GM20431 (cell line): Measurements from ENCODE around the gene WWTR1.

ENCODE experiments used
- in situ Hi-C: fragments of 300-500 bp; cut with MseI, MboI; formaldehyde crosslinking; loops from one replicate; pipeline ENCODE4 v1.15.0; 2020; ENCODE audit warnings: low sequenced_read_pairs; ENCODE audit not compliant: unreplicated experiment

WWTR1 gene

DNA sequence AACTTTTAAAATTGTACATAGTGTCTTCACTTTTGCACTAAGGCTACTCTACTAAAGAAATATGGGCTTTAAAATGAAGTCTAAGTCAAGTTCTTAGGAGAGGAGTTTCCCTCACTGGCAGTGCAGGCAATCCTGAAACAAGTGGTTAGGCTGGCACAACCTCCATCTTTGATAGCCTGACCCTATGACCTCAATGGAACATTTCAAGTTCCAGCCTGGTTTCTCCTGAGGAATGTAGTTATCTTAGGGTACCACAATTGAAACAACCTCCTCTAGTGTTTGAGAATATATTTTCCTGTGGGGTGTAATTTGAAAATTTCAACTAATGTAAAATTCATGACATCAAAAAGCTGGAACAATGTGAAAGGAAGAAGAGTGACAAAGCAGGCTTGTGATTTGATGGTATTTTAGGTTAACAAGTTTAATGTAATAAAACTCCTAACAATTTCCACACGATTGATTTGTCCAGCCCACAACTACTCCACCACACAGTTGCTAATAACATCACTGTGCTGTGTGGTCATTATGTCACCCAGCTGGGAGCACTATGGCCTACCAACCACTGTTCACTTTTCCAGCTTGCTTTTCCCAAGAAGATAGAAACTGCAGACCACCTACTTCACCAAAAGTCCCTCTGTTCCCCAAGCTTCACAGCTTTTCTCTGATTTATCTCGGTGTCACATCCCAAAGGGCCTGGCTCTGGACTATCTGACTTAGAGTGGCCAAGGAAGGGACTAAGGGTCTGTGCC is 1.8 kb downstream of the WWTR1 start:
- in situ Hi-C loops, result no loop called here

GRCh38 chr3:149654188-149654601 is 3.6 kb downstream of the WWTR1 start:
- in situ Hi-C loops, result no loop called here

DNA sequence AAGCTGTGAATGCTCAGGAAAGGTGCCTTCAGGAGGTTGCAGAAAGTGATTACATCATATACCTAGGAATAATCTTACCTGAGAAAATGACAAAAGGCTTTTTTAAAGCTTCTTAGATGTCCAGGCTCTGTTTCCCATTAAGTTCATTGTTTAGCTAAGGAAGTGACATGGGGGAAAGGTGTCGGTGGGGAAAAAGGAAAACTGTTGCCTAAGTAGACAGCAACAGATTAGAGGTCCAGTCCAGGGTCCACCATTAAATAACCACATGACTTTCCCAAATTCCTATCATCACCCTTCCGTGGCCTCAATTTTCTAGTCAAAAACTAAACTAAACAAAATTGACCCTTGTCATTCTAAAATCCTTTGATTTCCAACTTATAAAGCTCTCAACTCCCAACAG is 4.3 kb downstream of the WWTR1 start:
- in situ Hi-C loops, result no loop called here

- in situ Hi-C loops, result no loop called here
These were observed 4.7 kb downstream of the WWTR1 start for GRCh38 chr3:149653136-149653535.

GRCh38 chr3:149650828-149651227 is 7.0 kb downstream of the WWTR1 start:
- in situ Hi-C loops, result no loop called here

DNA sequence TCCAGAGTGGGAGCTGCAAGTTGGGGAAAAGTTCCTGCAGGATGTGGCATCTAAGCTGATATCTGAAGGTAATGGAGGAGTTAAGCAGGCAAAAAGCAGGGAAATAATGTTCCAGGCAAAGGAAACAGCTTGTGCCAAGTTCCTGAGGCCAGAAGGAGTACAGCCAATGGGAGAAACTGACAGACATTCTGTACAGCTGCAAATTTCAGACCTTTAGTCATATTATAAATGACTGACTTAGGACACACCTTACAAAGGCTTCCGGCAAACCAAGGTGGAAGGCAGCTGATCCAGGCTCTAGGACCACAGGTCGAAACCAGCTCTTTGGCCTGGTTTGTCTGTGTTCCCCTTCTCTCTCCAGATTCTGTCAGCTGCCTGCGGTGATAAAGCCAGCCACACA is 9.3 kb downstream of the WWTR1 start:
- in situ Hi-C loops, result no loop called here

GRCh38 chr3:149647812-149648211 is 10.0 kb downstream of the WWTR1 start:
- in situ Hi-C loops, result no loop called here

DNA sequence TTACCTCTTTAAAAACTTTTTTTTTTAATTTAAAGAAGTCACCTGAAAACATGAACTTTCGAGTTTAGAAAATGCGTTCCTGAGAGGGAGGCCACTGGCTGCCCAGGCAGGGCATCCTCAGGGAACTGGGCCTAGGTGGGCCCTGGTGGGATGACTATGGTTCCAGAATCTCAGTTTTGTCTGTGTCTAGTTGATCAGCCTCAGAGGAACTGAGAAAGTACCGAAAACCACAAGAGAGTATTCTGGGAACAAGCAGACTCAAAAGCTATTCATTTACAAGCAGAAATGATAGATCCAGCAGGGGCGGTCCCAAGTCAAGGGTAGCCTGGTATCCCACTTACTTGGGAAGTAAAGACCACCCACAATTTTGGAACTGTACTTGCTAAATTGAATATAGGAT is 10.5 kb downstream of the WWTR1 start:
- in situ Hi-C loops, result no loop called here

DNA sequence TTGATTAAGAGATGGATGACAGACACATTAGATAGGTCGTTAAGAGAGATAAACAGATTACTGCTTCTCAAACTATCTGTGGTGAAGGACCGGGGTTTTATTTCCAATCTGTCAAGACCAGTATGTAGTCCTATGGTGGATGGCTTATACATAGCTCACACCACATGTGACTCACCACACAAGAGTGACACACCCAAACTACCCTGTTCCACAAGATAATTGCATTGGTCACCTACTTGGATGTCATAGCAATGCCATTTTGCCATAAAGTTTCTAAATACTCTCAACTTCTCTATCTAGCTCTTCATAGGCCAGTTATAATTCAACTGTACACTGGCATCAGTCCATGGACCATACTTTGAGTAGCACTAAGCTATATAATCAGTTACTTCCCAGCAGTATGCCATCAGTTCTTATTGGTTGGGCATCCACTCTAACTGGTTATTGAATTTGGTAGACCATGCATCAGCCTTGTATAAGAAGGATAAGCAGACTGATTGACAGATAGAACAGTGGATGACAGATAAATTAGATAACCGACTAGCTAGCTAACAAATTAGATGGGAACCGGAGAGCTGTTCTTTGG is 11.6 kb downstream of the WWTR1 start:
- in situ Hi-C loops, result no loop called here

DNA sequence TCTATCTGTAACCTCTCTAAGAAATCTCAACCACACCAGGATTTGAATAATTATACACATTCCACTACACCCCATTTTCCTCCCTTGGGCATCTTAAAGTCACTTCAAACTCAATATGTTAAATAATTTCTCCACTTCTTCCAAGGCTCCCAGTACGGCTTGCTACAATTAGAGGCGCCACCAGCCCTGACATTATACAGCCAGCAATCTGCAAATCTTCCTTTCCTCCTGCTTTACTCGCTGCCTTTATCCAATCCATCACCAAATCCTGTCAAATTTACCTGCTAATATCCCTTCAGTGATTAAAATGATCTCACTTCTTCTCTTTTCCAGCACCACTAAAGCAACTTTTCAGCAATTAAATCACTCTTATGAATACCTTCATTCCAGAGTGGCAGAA is 13.9 kb downstream of the WWTR1 start:
- in situ Hi-C loops, result no loop called here

DNA sequence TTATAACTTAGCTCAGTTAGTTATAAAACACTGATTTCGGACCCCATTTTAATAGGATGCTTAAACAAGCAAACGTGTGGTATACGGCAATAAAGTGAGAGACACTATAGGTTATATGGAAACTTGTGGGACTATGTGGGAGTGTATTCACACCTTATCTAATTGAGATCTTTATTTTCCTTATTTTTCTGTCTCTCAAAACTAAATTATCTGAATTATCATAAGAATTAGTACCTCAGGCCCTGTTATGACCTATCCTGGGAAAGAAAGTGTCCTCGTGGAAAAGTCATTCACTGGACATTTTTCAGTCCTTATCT is 14.4 kb downstream of the WWTR1 start:
- in situ Hi-C loops, result no loop called here

DNA sequence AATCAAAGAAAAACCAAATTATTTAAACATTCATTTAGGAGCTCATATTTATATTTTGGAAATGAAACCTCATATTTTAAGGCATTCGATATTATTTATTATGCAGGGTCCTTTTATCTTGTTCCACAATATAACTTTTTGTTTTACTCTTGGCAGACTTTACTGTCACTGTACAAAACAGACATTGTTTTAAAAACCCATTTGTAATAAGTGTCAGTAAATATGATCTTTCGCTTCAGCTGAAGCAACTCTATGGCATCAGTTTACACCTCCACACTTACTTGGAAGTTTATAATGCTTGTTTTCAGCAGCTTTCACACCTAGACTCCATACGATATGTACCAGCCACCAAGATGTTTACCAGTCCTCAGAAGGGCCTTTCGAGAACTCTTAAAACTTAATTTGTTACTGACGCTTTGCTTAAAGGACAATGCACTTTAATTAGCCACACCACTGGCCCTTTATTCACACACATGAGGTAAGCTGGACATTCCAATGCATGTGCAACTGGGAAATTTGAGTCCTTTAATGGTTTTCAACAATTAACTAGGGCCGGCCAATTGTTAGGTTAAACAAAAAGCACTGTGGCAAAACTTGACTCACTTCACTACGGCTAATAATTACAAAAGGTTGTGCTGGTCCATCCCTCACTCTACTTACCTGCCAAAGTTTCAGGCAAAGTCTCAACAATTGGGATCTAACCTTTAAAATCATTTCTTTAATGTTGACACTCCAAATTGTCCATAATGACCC is 16.7 kb downstream of the WWTR1 start:
- in situ Hi-C loops, result no loop called here

- in situ Hi-C loops, result no loop called here
These were observed 18.7 kb downstream of the WWTR1 start for GRCh38 chr3:149639093-149639486.

- in situ Hi-C loops, result no loop called here
These were observed 19.4 kb downstream of the WWTR1 start for GRCh38 chr3:149638228-149639092.

- in situ Hi-C loops, result no loop called here
These were observed 22.4 kb downstream of the WWTR1 start for GRCh38 chr3:149635396-149635795.

- in situ Hi-C loops, result no loop called here
These were observed 23.3 kb downstream of the WWTR1 start for GRCh38 chr3:149634573-149634972.

DNA sequence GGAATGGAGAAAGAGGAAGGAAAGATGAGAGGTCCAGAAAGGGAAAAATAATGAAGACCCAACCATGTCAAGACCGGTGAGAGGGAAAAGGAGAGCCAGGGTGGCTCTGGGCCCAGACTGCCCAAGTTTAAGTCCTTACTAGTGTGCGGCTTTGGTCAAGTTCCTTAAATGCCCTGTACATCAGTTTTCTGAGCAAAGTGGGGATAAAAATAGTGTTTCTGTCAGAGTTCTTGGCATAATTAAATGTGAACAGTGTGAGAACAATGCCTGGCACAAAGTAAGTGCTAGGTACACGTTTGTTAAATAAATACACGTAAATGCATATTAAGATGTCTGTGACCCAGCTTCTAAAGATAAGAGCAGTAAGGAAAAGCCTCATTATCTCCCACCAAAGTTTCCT is 23.8 kb downstream of the WWTR1 start:
- in situ Hi-C loops, result no loop called here

DNA sequence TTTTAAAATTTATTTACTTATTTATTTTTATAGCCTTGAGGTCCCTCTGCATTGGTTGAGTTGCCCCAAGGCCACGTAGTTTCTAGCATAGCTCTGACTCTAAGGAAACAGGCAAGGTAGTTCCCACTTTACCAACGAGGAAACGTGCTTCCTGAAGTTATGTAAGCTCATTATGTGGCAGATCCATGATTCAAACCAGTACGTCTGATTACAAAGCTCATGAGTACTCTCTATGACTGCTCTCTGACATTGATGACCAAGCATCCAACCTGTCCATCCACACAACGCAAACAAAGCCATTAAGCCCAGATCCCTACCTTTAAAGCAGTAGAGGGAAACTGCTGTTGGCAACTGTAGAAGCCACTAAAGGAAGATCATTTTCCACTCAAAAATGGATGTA is 25.6 kb downstream of the WWTR1 start:
- in situ Hi-C loops, result no loop called here

- in situ Hi-C loops, result no loop called here
These were observed 27.0 kb downstream of the WWTR1 start for GRCh38 chr3:149630806-149631205.

- in situ Hi-C loops, result no loop called here
These were observed 28.7 kb downstream of the WWTR1 start for GRCh38 chr3:149628957-149629670.
